Brain microvascular endothelial cell (primary cell): ENCODE results near the gene WDR7.

Experiments used
- DNase-seq: peaks from one replicate; pipeline ENCODE4 v3.0.0-alpha.2; 2020
- H3K27ac ChIP-seq: fragments of 250-450 bp; sonication (Bioruptor Pico); 2 replicates; pipeline ENCODE4 v1.5.1; 2020; ENCODE audit warnings: mild to moderate bottlenecking, moderate library complexity
- H3K27me3 ChIP-seq: fragments of 250-450 bp; sonication (Bioruptor Pico); replicated peaks from 2 replicates; pipeline ENCODE4 v1.5.1; 2020; ENCODE audit warnings: mild to moderate bottlenecking
- H3K36me3 ChIP-seq: fragments of 250-450 bp; sonication (Bioruptor Pico); replicated peaks from 2 replicates; pipeline ENCODE4 v1.5.1; 2020; ENCODE audit warnings: mild to moderate bottlenecking
- H3K4me3 ChIP-seq: 2 replicates; pipeline ENCODE4 v1.5.1; 2011; ENCODE audit warnings: low read depth, mild to moderate bottlenecking, control low read depth, low read length, moderate library complexity
- CTCF ChIP-seq: IDR thresholded peaks from 2 replicates; pipeline ENCODE4 v1.5.1; 2011; ENCODE audit warnings: low read depth, mild to moderate bottlenecking, moderate library complexity, low read length, control low read depth, inconsistent platforms; ENCODE audit errors: missing control alignments
- in situ Hi-C: cut with HindIII; loops from 2 replicates; pipeline ENCODE4 v1.10.0; 2017; ENCODE audit warnings: low sequenced_read_pairs, low pct_ligation_motif_present

WDR7 gene

GRCh38 chr18:56659111-56659510, 8.0 kb downstream of the WDR7 start:
- in situ Hi-C loops: no loop called here
- no peak for TF ChIP-seq CTCF
- H3K27me3 ChIP-seq: no peaks in the 10 kb centered on the region

GRCh38 chr18:56660655-56661054, 9.5 kb downstream of the WDR7 start:
- H3K27me3 ChIP-seq: no peaks in the 10 kb centered on the region
- no peak overlapping the region for H3K27ac ChIP-seq
- no peaks in the 10 kb centered on the region for H3K36me3 ChIP-seq
- in situ Hi-C loops: no loop called here
- H3K4me3 ChIP-seq: no peak overlapping the region
- no peak for DNase-seq
- no peak for TF ChIP-seq CTCF

More at GRCh38 chr18:56659111-56659510, 8.0 kb downstream of the WDR7 start:
- Histone ChIP-seq H3K4me3 (no peak overlapping the region), H3K27ac (no peak overlapping the region), H3K36me3 (no peaks in the 10 kb centered on the region)
- no peak for DNase-seq

GRCh38 chr18:56661360-56662062, 10.4 kb downstream of the WDR7 start:
- H3K36me3 ChIP-seq: no peaks in the 10 kb centered on the region
- no peak for TF ChIP-seq CTCF
- no peaks in the 10 kb centered on the region for H3K27me3 ChIP-seq
- no peak for DNase-seq
- in situ Hi-C loops: no loop called here
- no peak overlapping the region for H3K27ac ChIP-seq
- H3K4me3 ChIP-seq: no peak overlapping the region

GRCh38 chr18:56662063-56662408, 10.9 kb downstream of the WDR7 start:
- TF ChIP-seq CTCF: no peak
- no peaks in the 10 kb centered on the region for H3K36me3 ChIP-seq
- H3K4me3 ChIP-seq: no peak overlapping the region
- DNase-seq: no peak
- in situ Hi-C loops: no loop called here
- no peaks in the 10 kb centered on the region for H3K27me3 ChIP-seq
- no peak overlapping the region for H3K27ac ChIP-seq

GRCh38 chr18:56662502-56662901, 11.3 kb downstream of the WDR7 start:
- Histone ChIP-seq H3K27ac (no peak overlapping the region), H3K27me3 (no peaks in the 10 kb centered on the region)
- no peak for DNase-seq

More at GRCh38 chr18:56662502-56662901, 11.3 kb downstream of the WDR7 start:
- H3K4me3 ChIP-seq: no peak overlapping the region
- no peak for TF ChIP-seq CTCF
- in situ Hi-C loops: no loop called here
- no peaks in the 10 kb centered on the region for H3K36me3 ChIP-seq
